Measurements from ENCODE around the gene BEST4.
"Not testable (repeated sequence)": the region's sequence is repeated elsewhere in the genome, so short reads cannot be mapped to it uniquely, and the experiment has no call there.

BEST4 gene

GRCh38 chr1:44805311-44806024, 17.5 kb upstream of the BEST4 start:
- FAIRE-seq, result no peak
- no peak for DNase-seq (ENCODE audit: extremely low spot score, insufficient read length, low read depth)

- DNase-seq (ENCODE audit: extremely low spot score, insufficient read length, low read depth) (no peak), FAIRE-seq (no peak)
These were observed 15.5 kb upstream of the BEST4 start for GRCh38 chr1:44803312-44804095.

GRCh38 chr1:44803062-44803311, 15.0 kb upstream of the BEST4 start:
- DNase-seq (ENCODE audit: extremely low spot score, insufficient read length, low read depth) (no peak), FAIRE-seq (no peak)

GRCh38 chr1:44802306-44803061, 14.5 kb upstream of the BEST4 start:
- FAIRE-seq (no peak), DNase-seq (ENCODE audit: extremely low spot score, insufficient read length, low read depth) (no peak)

GRCh38 chr1:44801491-44802305, 13.7 kb upstream of the BEST4 start:
- no peak for DNase-seq (ENCODE audit: extremely low spot score, insufficient read length, low read depth)
- peak; percentile 63 for FAIRE-seq

GRCh38 chr1:44799770-44800584, 12.0 kb upstream of the BEST4 start, which contains the start of gene PLK3:
Gene PLK3 (plus strand): TSS chr1:44800377. CDS start chr1:44800464, 87 bp downstream.
- DNase-seq (ENCODE audit: extremely low spot score, insufficient read length, low read depth) (peak; percentile 96), FAIRE-seq (peak; percentile 98)

- FAIRE-seq (no peak), DNase-seq (ENCODE audit: extremely low spot score, insufficient read length, low read depth) (no peak)
These were observed 10.8 kb upstream of the BEST4 start for GRCh38 chr1:44798481-44799365.

GRCh38 chr1:44797886-44798285, 9.9 kb upstream of the BEST4 start:
- not testable (repeated sequence) for DNase-seq (ENCODE audit: extremely low spot score, insufficient read length, low read depth); FAIRE-seq

GRCh38 chr1:44792736-44793502, 4.9 kb upstream of the BEST4 start:
- FAIRE-seq (no peak), DNase-seq (ENCODE audit: extremely low spot score, insufficient read length, low read depth) (no peak)

- DNase-seq (ENCODE audit: extremely low spot score, insufficient read length, low read depth), result no peak
- FAIRE-seq, result no peak
These were observed 3.2 kb upstream of the BEST4 start for GRCh38 chr1:44790968-44791801.

- DNase-seq (ENCODE audit: extremely low spot score, insufficient read length, low read depth) (no peak), FAIRE-seq (no peak)
These were observed 464 bp downstream of the BEST4 start for GRCh38 chr1:44787506-44787905.

GRCh38 chr1:44786841-44787426, 1.0 kb downstream of the BEST4 start:
- no peak for FAIRE-seq
- no peak for DNase-seq (ENCODE audit: extremely low spot score, insufficient read length, low read depth)

GRCh38 chr1:44786138-44786840, 1.7 kb downstream of the BEST4 start:
- no peak for DNase-seq (ENCODE audit: extremely low spot score, insufficient read length, low read depth)
- peak; percentile 62 for FAIRE-seq

- FAIRE-seq (no peak), DNase-seq (ENCODE audit: extremely low spot score, insufficient read length, low read depth) (no peak)
These were observed 2.4 kb downstream of the BEST4 start for GRCh38 chr1:44785501-44786137.

GRCh38 chr1:44785029-44785380, 3.0 kb downstream of the BEST4 start:
- DNase-seq (ENCODE audit: extremely low spot score, insufficient read length, low read depth) (no peak), FAIRE-seq (no peak)

All from GM18507 (cell line).